PC-9 (cell line): ENCODE data around the gene ADAT3.

Experiments used
- CTCF ChIP-seq: fragments of 200-600 bp; sonication (generic); conservative IDR thresholded peaks from 2 replicates; pipeline ENCODE4 v1.6.1; 2017; ENCODE audit warnings: mixed run types, antibody characterized with exemption, mild to moderate bottlenecking, moderate library complexity
- EZH2 ChIP-seq: fragments of 200-600 bp; sonication (generic); IDR thresholded peaks from 2 replicates; pipeline ENCODE4 v1.8.0; 2017; ENCODE audit warnings: antibody characterized with exemption, low read depth

- TF ChIP-seq CTCF = no peak
- no peak for TF ChIP-seq EZH2
Observed at GRCh38 chr19:1873524-1874473, 31.4 kb upstream of the ADAT3 start.
